K562 (cell line): Measurements from ENCODE around the gene GNPTAB. TPM values are rescaled to one million over a fixed set of nuclear protein-coding genes. Genes with fewer than 3 reads are reported as not detected.

ENCODE experiments used
- DDX20 ChIP-seq: fragments of 450-650 bp; IDR thresholded peaks from 2 replicates; pipeline ENCODE4 v1.6.1; 2016; ENCODE audit warnings: missing genetic modification characterization, low read depth, mild to moderate bottlenecking, missing compliant biosample characterization, moderate library complexity
- FIP1L1 ChIP-seq: fragments of 200-400 bp; formaldehyde crosslinking; IDR thresholded peaks from 2 replicates; pipeline ENCODE4 v1.6.1; 2018; ENCODE audit warnings: mild to moderate bottlenecking, low read depth, low read length; ENCODE audit not compliant: poor library complexity, severe bottlenecking
- FOXA1 ChIP-seq: fragments of 450-650 bp; IDR thresholded peaks from 2 replicates; pipeline ENCODE4 v1.6.1; 2016; ENCODE audit warnings: mild to moderate bottlenecking, borderline replicate concordance
- GATAD2B ChIP-seq: fragments of 450-650 bp; IDR thresholded peaks from 2 replicates; pipeline ENCODE4 v1.6.1; 2017; ENCODE audit warnings: mild to moderate bottlenecking, borderline replicate concordance
- HMG20A ChIP-seq: fragments of 450-650 bp; formaldehyde crosslinking; conservative IDR thresholded peaks from 2 replicates; pipeline ENCODE4 v1.4.0; 2020; ENCODE audit warnings: mild to moderate bottlenecking, mixed read lengths
- RFX1 ChIP-seq: fragments of 450-650 bp; IDR thresholded peaks from 2 replicates; pipeline ENCODE4 v1.6.1; 2016; ENCODE audit warnings: mild to moderate bottlenecking, moderate library complexity
- SIN3A ChIP-seq, 2 experiments: fragments of 150-350 bp in 1 of 2; IDR thresholded peaks; 2 replicates each; pipeline ENCODE4 v1.6.1; 2011 to 2016; ENCODE audit warnings: borderline replicate concordance in 2 of 2, low read depth in 2 of 2, low read length in 2 of 2, mild to moderate bottlenecking in 2 of 2, moderate library complexity in 2 of 2; ENCODE audit not compliant: control insufficient read depth in 1 of 2
- TEAD1 ChIP-seq, 2 experiments: fragments of 450-650 bp in 1 of 2; sonication (generic) in 1 of 2; formaldehyde crosslinking; IDR thresholded peaks; 2 replicates each; pipeline versions ENCODE4 v1.4.0 to v1.8.0; 2020 to 2022; ENCODE audit warnings: mild to moderate bottlenecking in 2 of 2, missing genetic modification reagents in 1 of 2
- TGIF2 ChIP-seq: sonication (generic); formaldehyde crosslinking; IDR thresholded peaks from 2 replicates; pipeline ENCODE4 v1.8.1; 2022; ENCODE audit warnings: mild to moderate bottlenecking, missing genetic modification reagents, moderate library complexity
- TOE1 ChIP-seq, 2 experiments: fragments of 450-650 bp in 1 of 2; sonication (generic) in 1 of 2; formaldehyde crosslinking in 1 of 2; IDR thresholded peaks; 2 replicates each; pipeline versions ENCODE4 v1.7.1 to v1.8.0; 2016 to 2022; ENCODE audit warnings: borderline replicate concordance in 2 of 2, mild to moderate bottlenecking in 2 of 2, antibody characterized with exemption in 1 of 2, inconsistent platforms in 1 of 2, low read depth in 1 of 2, missing genetic modification reagents in 1 of 2, moderate library complexity in 1 of 2
- ZNF583 ChIP-seq: fragments of 250-450 bp; sonication (Bioruptor Pico); IDR thresholded peaks from 2 replicates; pipeline ENCODE4 v1.4.0; 2020
- ZNF586 ChIP-seq: fragments of 450-650 bp; formaldehyde crosslinking; conservative IDR thresholded peaks from 2 replicates; pipeline ENCODE4 v1.4.0; 2020; ENCODE audit warnings: mild to moderate bottlenecking, moderate library complexity
- polyA plus RNA-seq, 8 experiments: library from polyadenylated mRNA; depleted of rRNA in 4 of 8; stranded (reverse) in 5 of 8; unstranded in 3 of 8; fragments of >200 nt; fragmentation: Nextera tagmentation in 2 of 8; fragmentation: Illumina TruSeq in 1 of 8; extraction: Ambion mirVana in 2 of 8; extraction: Trizol in 1 of 8; gene quantifications; 2 replicates each; pipeline versions ENCODE4 v1.2.1 to v1.2.3, GENCODE V29; 2011 to 2014; ENCODE audit warnings: inconsistent platforms in 1 of 8, missing spikeins in 1 of 8
- total RNA-seq, 7 experiments: library from RNA; depleted of rRNA in 6 of 7; stranded (reverse); fragments of >200 nt in 6 of 7; fragmentation: Illumina TruSeq in 2 of 7; extraction: Trizol in 2 of 7; gene quantifications; 2 replicates each; pipeline versions ENCODE4 v1.2.1 to v1.2.3, GENCODE V29; 2011 to 2021; ENCODE audit warnings: low replicate concordance in 1 of 7
- TF ChIP-seq, protein P1 (sequence below): sonication (generic); formaldehyde crosslinking; IDR thresholded peaks from 2 replicates; pipeline ENCODE4 v1.8.1; 2023; ENCODE audit warnings: mild to moderate bottlenecking, missing genetic modification reagents
- TF ChIP-seq, protein P2 (sequence below): fragments of 450-650 bp; formaldehyde crosslinking; IDR thresholded peaks from 2 replicates; pipeline ENCODE4 v1.4.0; 2020; ENCODE audit warnings: mild to moderate bottlenecking, moderate library complexity
- TF ChIP-seq, protein P3 (sequence below): IDR thresholded peaks from 2 replicates; pipeline ENCODE4 v1.6.1; 2016; ENCODE audit warnings: missing genetic modification characterization, missing compliant biosample characterization
- TF ChIP-seq, protein P4 (sequence below): fragments of 250-450 bp; sonication (Bioruptor Pico); IDR thresholded peaks from 2 replicates; pipeline ENCODE4 v1.5.0; 2021
- TF ChIP-seq, protein P5 (sequence below), 2 experiments: fragments of 450-650 bp in 1 of 2; IDR thresholded peaks; 2 replicates each; pipeline ENCODE4 v1.6.1; 2011 to 2017; ENCODE audit warnings: low read depth in 2 of 2, antibody characterized with exemption in 1 of 2, borderline replicate concordance in 1 of 2, low read length in 1 of 2, mild to moderate bottlenecking in 1 of 2, mixed read lengths in 1 of 2; ENCODE audit not compliant: control insufficient read depth in 1 of 2

The GNPTAB gene
- total and polyA plus RNA-seq, 9 of the 15 experiments (the other 6 are each of a cell fraction or from before 2014, with no cell fraction given) = 5.9 to 23.2 (median 19.3) TPM

DNA sequence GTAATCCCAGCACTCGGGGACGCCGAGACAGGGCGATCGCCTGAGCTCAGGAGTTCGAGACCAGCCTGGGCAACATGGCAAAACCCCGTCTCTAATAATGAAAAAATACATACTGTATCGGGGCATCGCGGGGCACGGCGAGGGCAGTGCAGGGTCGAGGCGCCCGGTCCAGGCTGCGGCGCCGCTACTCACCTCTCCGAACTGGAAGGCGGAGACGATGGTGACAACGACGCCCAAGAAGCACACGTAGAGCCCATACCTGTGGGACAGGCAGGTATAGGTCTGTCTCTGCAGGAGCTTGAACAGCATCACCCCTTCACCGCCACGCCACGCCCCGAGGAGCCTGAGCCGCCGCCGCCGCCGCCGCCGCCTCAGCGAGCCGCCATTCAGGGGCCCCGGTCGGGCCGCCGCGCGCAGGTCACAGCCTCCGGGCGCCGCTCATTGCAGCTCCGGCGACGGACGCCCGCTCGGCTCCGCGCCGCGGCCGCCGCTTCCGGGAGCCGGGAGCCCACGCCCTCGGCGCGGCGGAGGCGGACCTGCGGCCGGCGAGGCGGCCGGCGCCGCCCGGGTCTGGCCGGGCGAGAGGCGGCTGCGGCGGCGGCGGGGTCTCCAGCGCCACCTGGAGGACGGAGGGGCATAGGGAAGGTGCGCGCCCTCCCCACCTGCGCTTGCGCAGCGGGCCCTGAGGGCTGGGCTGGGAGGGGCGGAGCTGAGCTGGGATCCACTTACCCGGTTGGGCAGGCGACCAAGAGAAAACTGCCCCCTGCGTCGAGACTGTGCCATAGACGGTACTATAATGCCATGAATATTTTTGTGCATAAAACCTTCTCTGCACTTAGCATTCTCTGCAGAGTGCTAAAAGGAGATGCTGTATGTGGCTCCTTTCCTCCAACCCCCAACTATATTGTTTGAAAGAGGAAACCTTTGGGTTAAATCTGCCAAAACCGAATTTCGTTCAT lies at the start of gene GNPTAB (continued):
- TF ChIP-seq, protein P1, sequence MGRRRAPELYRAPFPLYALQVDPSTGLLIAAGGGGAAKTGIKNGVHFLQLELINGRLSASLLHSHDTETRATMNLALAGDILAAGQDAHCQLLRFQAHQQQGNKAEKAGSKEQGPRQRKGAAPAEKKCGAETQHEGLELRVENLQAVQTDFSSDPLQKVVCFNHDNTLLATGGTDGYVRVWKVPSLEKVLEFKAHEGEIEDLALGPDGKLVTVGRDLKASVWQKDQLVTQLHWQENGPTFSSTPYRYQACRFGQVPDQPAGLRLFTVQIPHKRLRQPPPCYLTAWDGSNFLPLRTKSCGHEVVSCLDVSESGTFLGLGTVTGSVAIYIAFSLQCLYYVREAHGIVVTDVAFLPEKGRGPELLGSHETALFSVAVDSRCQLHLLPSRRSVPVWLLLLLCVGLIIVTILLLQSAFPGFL (CRISPR knock-in tag) = no peak
- TF ChIP-seq, protein P2, sequence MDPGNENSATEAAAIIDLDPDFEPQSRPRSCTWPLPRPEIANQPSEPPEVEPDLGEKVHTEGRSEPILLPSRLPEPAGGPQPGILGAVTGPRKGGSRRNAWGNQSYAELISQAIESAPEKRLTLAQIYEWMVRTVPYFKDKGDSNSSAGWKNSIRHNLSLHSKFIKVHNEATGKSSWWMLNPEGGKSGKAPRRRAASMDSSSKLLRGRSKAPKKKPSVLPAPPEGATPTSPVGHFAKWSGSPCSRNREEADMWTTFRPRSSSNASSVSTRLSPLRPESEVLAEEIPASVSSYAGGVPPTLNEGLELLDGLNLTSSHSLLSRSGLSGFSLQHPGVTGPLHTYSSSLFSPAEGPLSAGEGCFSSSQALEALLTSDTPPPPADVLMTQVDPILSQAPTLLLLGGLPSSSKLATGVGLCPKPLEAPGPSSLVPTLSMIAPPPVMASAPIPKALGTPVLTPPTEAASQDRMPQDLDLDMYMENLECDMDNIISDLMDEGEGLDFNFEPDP (CRISPR knock-in tag) = no peak
- TF ChIP-seq, protein P3, sequence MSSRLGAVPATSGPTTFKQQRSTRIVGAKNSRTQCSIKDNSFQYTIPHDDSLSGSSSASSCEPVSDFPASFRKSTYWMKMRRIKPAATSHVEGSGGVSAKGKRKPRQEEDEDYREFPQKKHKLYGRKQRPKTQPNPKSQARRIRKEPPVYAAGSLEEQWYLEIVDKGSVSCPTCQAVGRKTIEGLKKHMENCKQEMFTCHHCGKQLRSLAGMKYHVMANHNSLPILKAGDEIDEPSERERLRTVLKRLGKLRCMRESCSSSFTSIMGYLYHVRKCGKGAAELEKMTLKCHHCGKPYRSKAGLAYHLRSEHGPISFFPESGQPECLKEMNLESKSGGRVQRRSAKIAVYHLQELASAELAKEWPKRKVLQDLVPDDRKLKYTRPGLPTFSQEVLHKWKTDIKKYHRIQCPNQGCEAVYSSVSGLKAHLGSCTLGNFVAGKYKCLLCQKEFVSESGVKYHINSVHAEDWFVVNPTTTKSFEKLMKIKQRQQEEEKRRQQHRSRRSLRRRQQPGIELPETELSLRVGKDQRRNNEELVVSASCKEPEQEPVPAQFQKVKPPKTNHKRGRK = no peak
- no peak for TF ChIP-seq FOXA1
- no peak for TF ChIP-seq TGIF2 (CRISPR knock-in tag)
- TF ChIP-seq SIN3A (IDR thresholded peaks at IDR 0.05; ENCODE audit: borderline replicate concordance in 2 of 2, control insufficient read depth in 1 of 2, low read depth in 2 of 2, low read length in 2 of 2) = 0 out of 4 replicates have a peak, but pooled peaks of 1 of the 2 experiments have one; percentile 68
- no peak for TF ChIP-seq TOE1 (IDR thresholded peaks at IDR 0.05; ENCODE audit: borderline replicate concordance)
- TF ChIP-seq TOE1 (CRISPR knock-in tag; IDR thresholded peaks at IDR 0.05; ENCODE audit: borderline replicate concordance, low read depth) = no peak
- TF ChIP-seq ZNF586 (CRISPR knock-in tag) = no peak
- no peak for TF ChIP-seq ZNF583
- TF ChIP-seq FIP1L1 = peak; percentile 62
- TF ChIP-seq, protein P4, sequence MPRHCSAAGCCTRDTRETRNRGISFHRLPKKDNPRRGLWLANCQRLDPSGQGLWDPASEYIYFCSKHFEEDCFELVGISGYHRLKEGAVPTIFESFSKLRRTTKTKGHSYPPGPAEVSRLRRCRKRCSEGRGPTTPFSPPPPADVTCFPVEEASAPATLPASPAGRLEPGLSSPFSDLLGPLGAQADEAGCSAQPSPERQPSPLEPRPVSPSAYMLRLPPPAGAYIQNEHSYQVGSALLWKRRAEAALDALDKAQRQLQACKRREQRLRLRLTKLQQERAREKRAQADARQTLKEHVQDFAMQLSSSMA (CRISPR knock-in tag) = no peak
- no peak for TF ChIP-seq TEAD1 (CRISPR knock-in tag; IDR thresholded peaks at IDR 0.05)
- no peak for TF ChIP-seq DDX20 (tag)
- TF ChIP-seq, protein P5, sequence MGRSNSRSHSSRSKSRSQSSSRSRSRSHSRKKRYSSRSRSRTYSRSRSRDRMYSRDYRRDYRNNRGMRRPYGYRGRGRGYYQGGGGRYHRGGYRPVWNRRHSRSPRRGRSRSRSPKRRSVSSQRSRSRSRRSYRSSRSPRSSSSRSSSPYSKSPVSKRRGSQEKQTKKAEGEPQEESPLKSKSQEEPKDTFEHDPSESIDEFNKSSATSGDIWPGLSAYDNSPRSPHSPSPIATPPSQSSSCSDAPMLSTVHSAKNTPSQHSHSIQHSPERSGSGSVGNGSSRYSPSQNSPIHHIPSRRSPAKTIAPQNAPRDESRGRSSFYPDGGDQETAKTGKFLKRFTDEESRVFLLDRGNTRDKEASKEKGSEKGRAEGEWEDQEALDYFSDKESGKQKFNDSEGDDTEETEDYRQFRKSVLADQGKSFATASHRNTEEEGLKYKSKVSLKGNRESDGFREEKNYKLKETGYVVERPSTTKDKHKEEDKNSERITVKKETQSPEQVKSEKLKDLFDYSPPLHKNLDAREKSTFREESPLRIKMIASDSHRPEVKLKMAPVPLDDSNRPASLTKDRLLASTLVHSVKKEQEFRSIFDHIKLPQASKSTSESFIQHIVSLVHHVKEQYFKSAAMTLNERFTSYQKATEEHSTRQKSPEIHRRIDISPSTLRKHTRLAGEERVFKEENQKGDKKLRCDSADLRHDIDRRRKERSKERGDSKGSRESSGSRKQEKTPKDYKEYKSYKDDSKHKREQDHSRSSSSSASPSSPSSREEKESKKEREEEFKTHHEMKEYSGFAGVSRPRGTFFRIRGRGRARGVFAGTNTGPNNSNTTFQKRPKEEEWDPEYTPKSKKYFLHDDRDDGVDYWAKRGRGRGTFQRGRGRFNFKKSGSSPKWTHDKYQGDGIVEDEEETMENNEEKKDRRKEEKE (IDR thresholded peaks at IDR 0.05; ENCODE audit: borderline replicate concordance in 1 of 2, control insufficient read depth in 1 of 2, low read depth in 2 of 2, low read length in 1 of 2) = no peak
- TF ChIP-seq HMG20A (CRISPR knock-in tag) = no peak
- TF ChIP-seq RFX1 = no peak
- peak; percentile 78 for TF ChIP-seq GATAD2B
